ENCODE results near the gene TCEAL7.

Gene TCEAL7

GRCh38 chrX:103330681-103331288 lies 746 bp downstream of the TCEAL7 start:
- in situ Hi-C loops (cut with MboI; ENCODE audit: low sequenced_read_pairs, unreplicated experiment) = no loop called here
- DNase-seq (ENCODE audit: low spot score) = no peak
- TF ChIP-seq CTCF (IDR thresholded peaks at IDR 0.05; ENCODE audit: borderline replicate concordance, control extremely low read depth, extremely low read depth, insufficient read depth, missing control alignments) = no peak

GRCh38 chrX:103338663-103339062 lies 8.6 kb downstream of the TCEAL7 start:
- in situ Hi-C loops (cut with MboI; ENCODE audit: low sequenced_read_pairs, unreplicated experiment) = no loop called here
- no peak for DNase-seq (ENCODE audit: low spot score)
- no peak for TF ChIP-seq CTCF (IDR thresholded peaks at IDR 0.05; ENCODE audit: borderline replicate concordance, control extremely low read depth, extremely low read depth, insufficient read depth, missing control alignments)

- DNase-seq (ENCODE audit: low spot score) = peak; percentile 29
- TF ChIP-seq CTCF (IDR thresholded peaks at IDR 0.05; ENCODE audit: borderline replicate concordance, control extremely low read depth, extremely low read depth, insufficient read depth, missing control alignments) = peak; percentile 46
- in situ Hi-C loops (cut with MboI; ENCODE audit: low sequenced_read_pairs, unreplicated experiment) = no loop called here
Measured at GRCh38 chrX:103343105-103343504, 13.1 kb downstream of the TCEAL7 start.

GRCh38 chrX:103344606-103345005 lies 14.6 kb downstream of the TCEAL7 start:
- no peak for TF ChIP-seq CTCF (IDR thresholded peaks at IDR 0.05; ENCODE audit: borderline replicate concordance, control extremely low read depth, extremely low read depth, insufficient read depth, missing control alignments)
- in situ Hi-C loops (cut with MboI; ENCODE audit: low sequenced_read_pairs, unreplicated experiment) = no loop called here
- DNase-seq (ENCODE audit: low spot score) = no peak

- DNase-seq (ENCODE audit: low spot score) = no peak
- TF ChIP-seq CTCF (IDR thresholded peaks at IDR 0.05; ENCODE audit: borderline replicate concordance, control extremely low read depth, extremely low read depth, insufficient read depth, missing control alignments) = no peak
- in situ Hi-C loops (cut with MboI; ENCODE audit: low sequenced_read_pairs, unreplicated experiment) = no loop called here
Measured at GRCh38 chrX:103347682-103348397, 17.8 kb downstream of the TCEAL7 start.

GRCh38 chrX:103356130-103356798 lies 26.2 kb downstream of the TCEAL7 start, which contains the start of gene TCEAL9:
TSS of gene TCEAL9 (plus strand) at chrX:103356506. CDS start at chrX:103357685, 1,179 bp downstream.
- no peak for DNase-seq (ENCODE audit: low spot score)
- in situ Hi-C loops (cut with MboI; ENCODE audit: low sequenced_read_pairs, unreplicated experiment) = no loop called here
- TF ChIP-seq CTCF (IDR thresholded peaks at IDR 0.05; ENCODE audit: borderline replicate concordance, control extremely low read depth, extremely low read depth, insufficient read depth, missing control alignments) = no peak
